HEK293 (cell line): Measurements from ENCODE around the gene EXOC2.

Experiments
- CTCF ChIA-PET: fragments of 350-600 bp; formaldehyde crosslinking; extraction: SDS; loops from one replicate; lab custom pipeline; 2021; ENCODE audit warnings: antibody characterized with exemption; lab: Yijun Ruan, JAX
- POLR2A ChIA-PET: fragments of 300-600 bp; formaldehyde crosslinking; extraction: SDS; loops from one replicate; lab custom pipeline; 2020; ENCODE audit warnings: antibody characterized with exemption, inconsistent platforms; lab: Yijun Ruan, JAX
- H3K27ac ChIP-seq: fragments of 200-500 bp; sonication (Bioruptor generic); 2 replicates; pipeline ENCODE4 v1.5.1; 2014; ENCODE audit warnings: low read depth, low read length, control low read depth, inconsistent platforms; ENCODE audit errors: extremely low read depth
- H3K36me3 ChIP-seq, 2 experiments: fragments of 200-500 bp in 1 of 2; sonication (Bioruptor generic) in 1 of 2; 1 replicate in 1 of 2; 2 replicates in 1 of 2; pipeline ENCODE4 v1.5.1; 2014 to 2017; ENCODE audit warnings: inconsistent platforms in 2 of 2, low read length in 2 of 2; ENCODE audit not compliant: control insufficient read depth in 2 of 2, insufficient read depth in 1 of 2
- H3K4me1 ChIP-seq: fragments of 200-500 bp; sonication (Bioruptor generic); 2 replicates; pipeline ENCODE4 v1.5.1; 2014; ENCODE audit warnings: mild to moderate bottlenecking, low read length, inconsistent platforms; ENCODE audit not compliant: control insufficient read depth, insufficient read depth
- H3K4me3 ChIP-seq: 2 replicates; pipeline ENCODE4 v1.5.1; 2011; ENCODE audit warnings: low read depth, mild to moderate bottlenecking, control low read depth, low read length, moderate library complexity
- H3K9me3 ChIP-seq: fragments of 200-500 bp; sonication (Bioruptor generic); 2 replicates; pipeline ENCODE4 v1.5.1; 2014; ENCODE audit warnings: low read depth, low read length, inconsistent platforms; ENCODE audit not compliant: control insufficient read depth, insufficient read depth
- BCL11A ChIP-seq: fragments of 450-650 bp; formaldehyde crosslinking; IDR thresholded peaks from 2 replicates; pipeline ENCODE4 v1.5.1; 2016; ENCODE audit warnings: low read depth, missing biosample characterization, missing genetic modification characterization
- FEZF1 ChIP-seq: fragments of 450-650 bp; formaldehyde crosslinking; IDR thresholded peaks from 2 replicates; pipeline ENCODE4 v1.5.1; 2016; ENCODE audit warnings: missing biosample characterization, missing genetic modification characterization
- GLI2 ChIP-seq: fragments of 450-650 bp; formaldehyde crosslinking; IDR thresholded peaks from 2 replicates; pipeline ENCODE4; 2017; ENCODE audit warnings: missing biosample characterization, missing genetic modification characterization, low read depth, borderline replicate concordance
- HOXC10 ChIP-seq: sonication (generic); formaldehyde crosslinking; IDR thresholded peaks from 2 replicates; pipeline ENCODE4 v1.8.1; 2023; ENCODE audit warnings: mild to moderate bottlenecking, missing genetic modification reagents
- HOXD13 ChIP-seq: sonication (generic); formaldehyde crosslinking; IDR thresholded peaks from 2 replicates; pipeline ENCODE4 v1.8.0; 2022; ENCODE audit warnings: missing genetic modification reagents, borderline replicate concordance
- KLF17 ChIP-seq: fragments of 450-650 bp; formaldehyde crosslinking; IDR thresholded peaks from 2 replicates; pipeline ENCODE4 v1.5.1; 2016; ENCODE audit warnings: missing biosample characterization, missing genetic modification characterization
- PRDM1 ChIP-seq: fragments of 450-650 bp; formaldehyde crosslinking; IDR thresholded peaks from 2 replicates; pipeline ENCODE4; 2016; ENCODE audit warnings: missing biosample characterization, missing genetic modification characterization
- ZEB2 ChIP-seq: fragments of 450-650 bp; formaldehyde crosslinking; IDR thresholded peaks from 2 replicates; pipeline ENCODE4 v1.5.1; 2016; ENCODE audit warnings: missing biosample characterization, missing genetic modification characterization
- ZFHX2 ChIP-seq: fragments of 450-650 bp; formaldehyde crosslinking; conservative IDR thresholded peaks from 2 replicates; pipeline ENCODE4 v1.5.1; 2016; ENCODE audit warnings: missing biosample characterization, missing genetic modification characterization
- ZFP41 ChIP-seq: fragments of 450-650 bp; formaldehyde crosslinking; IDR thresholded peaks from 2 replicates; pipeline ENCODE4 v1.5.1; 2016; ENCODE audit warnings: missing biosample characterization, missing genetic modification characterization, borderline replicate concordance
- ZNF10 ChIP-seq: fragments of 450-650 bp; formaldehyde crosslinking; IDR thresholded peaks from 2 replicates; pipeline ENCODE4 v1.5.1; 2017; ENCODE audit warnings: missing biosample characterization, missing genetic modification characterization
- ZNF112 ChIP-seq: fragments of 450-650 bp; formaldehyde crosslinking; IDR thresholded peaks from 2 replicates; pipeline ENCODE4 v1.5.0; 2017; ENCODE audit warnings: missing biosample characterization, missing genetic modification characterization
- ZNF133 ChIP-seq: fragments of 450-650 bp; formaldehyde crosslinking; IDR thresholded peaks from 2 replicates; pipeline ENCODE4 v1.5.1; 2016; ENCODE audit warnings: missing biosample characterization, missing genetic modification characterization
- ZNF146 ChIP-seq: fragments of 450-650 bp; formaldehyde crosslinking; IDR thresholded peaks from 2 replicates; pipeline ENCODE4 v1.5.1; 2016; ENCODE audit warnings: missing biosample characterization, missing genetic modification characterization
- ZNF175 ChIP-seq: fragments of 450-650 bp; formaldehyde crosslinking; IDR thresholded peaks from 2 replicates; pipeline ENCODE4 v1.5.1; 2016; ENCODE audit warnings: missing biosample characterization, missing genetic modification characterization
- ZNF214 ChIP-seq: fragments of 450-650 bp; formaldehyde crosslinking; IDR thresholded peaks from 2 replicates; pipeline ENCODE4 v1.5.1; 2017; ENCODE audit warnings: missing biosample characterization, mild to moderate bottlenecking, missing genetic modification characterization, borderline replicate concordance
- ZNF239 ChIP-seq: fragments of 450-650 bp; formaldehyde crosslinking; IDR thresholded peaks from 2 replicates; pipeline ENCODE4 v1.5.1; 2016; ENCODE audit warnings: missing biosample characterization, missing genetic modification characterization
- ZNF274 ChIP-seq, 2 experiments: fragments of 200-500 bp in 1 of 2; fragments of 450-650 bp in 1 of 2; sonication (Bioruptor generic) in 1 of 2; formaldehyde crosslinking in 1 of 2; IDR thresholded peaks; 2 replicates each; pipeline versions ENCODE4 v1.5.1 to v1.6.1; 2014 to 2016; ENCODE audit warnings: borderline replicate concordance in 1 of 2, inconsistent platforms in 1 of 2, low read length in 1 of 2, missing biosample characterization in 1 of 2, missing genetic modification characterization in 1 of 2
- ZNF302 ChIP-seq: fragments of 450-650 bp; formaldehyde crosslinking; IDR thresholded peaks from 2 replicates; pipeline ENCODE4 v1.5.1; 2016; ENCODE audit warnings: missing biosample characterization, missing genetic modification characterization, low read depth
- ZNF433 ChIP-seq: fragments of 450-650 bp; formaldehyde crosslinking; IDR thresholded peaks from 2 replicates; pipeline ENCODE4 v1.5.1; 2016; ENCODE audit warnings: missing biosample characterization, missing genetic modification characterization, low read depth
- ZNF548 ChIP-seq: fragments of 450-650 bp; formaldehyde crosslinking; IDR thresholded peaks from 2 replicates; pipeline ENCODE4 v1.5.1; 2016; ENCODE audit warnings: missing biosample characterization, missing genetic modification characterization
- ZNF596 ChIP-seq: fragments of 450-650 bp; IDR thresholded peaks from 2 replicates; pipeline ENCODE4 v1.5.0; 2018; ENCODE audit warnings: missing biosample characterization, mild to moderate bottlenecking, missing genetic modification characterization, moderate library complexity
- ZNF626 ChIP-seq: fragments of 450-650 bp; sonication (Bioruptor Pico); formaldehyde crosslinking; IDR thresholded peaks from 2 replicates; pipeline ENCODE4 v1.5.1; 2018; ENCODE audit warnings: missing biosample characterization, missing genetic modification characterization, inconsistent platforms
- ZNF707 ChIP-seq: fragments of 450-650 bp; formaldehyde crosslinking; IDR thresholded peaks from 2 replicates; pipeline ENCODE4 v1.5.1; 2016; ENCODE audit warnings: missing biosample characterization, missing genetic modification characterization
- ZNF830 ChIP-seq: fragments of 450-650 bp; IDR thresholded peaks from 2 replicates; pipeline ENCODE4 v1.5.0; 2018; ENCODE audit warnings: missing biosample characterization, missing genetic modification characterization, low read depth, mild to moderate bottlenecking, moderate library complexity
- ZNF837 ChIP-seq: fragments of 450-650 bp; formaldehyde crosslinking; IDR thresholded peaks from 2 replicates; pipeline ENCODE4 v1.5.1; 2016; ENCODE audit warnings: missing biosample characterization, missing genetic modification characterization
- ZSCAN23 ChIP-seq: fragments of 450-650 bp; formaldehyde crosslinking; IDR thresholded peaks from 2 replicates; pipeline ENCODE4 v1.5.1; 2016; ENCODE audit warnings: missing biosample characterization, missing genetic modification characterization

The EXOC2 gene

GRCh38 chr6:620166-620565 lies 72.8 kb downstream of the EXOC2 start:
- H3K36me3 ChIP-seq: peaks cover 9 to 32% of the 10 kb centered on the region in 2 experiments
- ChIA-PET CTCF (interaction anchor here (0.5 to 0.8 kb wide), 4 partner anchors 64 to 895 kb away, joined by 3 to 5 read pairs (median 4); no protein-coding TSS in a partner anchor), POLR2A (no interaction called here)
- TF ChIP-seq ZFHX2 (tag by site-specific recombination) (no peak), ZNF146 (tag by site-specific recombination) (no peak), ZNF112 (tag by site-specific recombination) (no peak), HOXC10 (no peak), PRDM1 (tag by site-specific recombination) (no peak), ZNF239 (tag by site-specific recombination) (no peak), ZNF133 (tag by site-specific recombination) (no peak)
- no peaks in the 10 kb centered on the region for H3K4me1 ChIP-seq
- H3K27ac ChIP-seq: no peak overlapping the region
- no peak overlapping the region for H3K4me3 ChIP-seq
- H3K9me3 ChIP-seq: no peaks in the 10 kb centered on the region

- ChIA-PET POLR2A (no interaction called here), CTCF (interaction anchor here (0.6 to 1.5 kb wide), 7 partner anchors 8 to 724 kb away, joined by 3 to 7 read pairs (median 3); no protein-coding TSS in a partner anchor)
- H3K9me3 ChIP-seq: no peaks in the 10 kb centered on the region
- H3K27ac ChIP-seq: no peak overlapping the region
- TF ChIP-seq ZEB2 (tag by site-specific recombination): no peak
- TF ChIP-seq ZNF596: no peak
- TF ChIP-seq ZNF175 (tag by site-specific recombination): no peak
- TF ChIP-seq ZSCAN23 (tag by site-specific recombination): no peak
- no peak for TF ChIP-seq ZNF274 (IDR thresholded peaks at IDR 0.05; ENCODE audit: low read length)
- no peak for TF ChIP-seq ZNF274 (tag by site-specific recombination; IDR thresholded peaks at IDR 0.05; ENCODE audit: borderline replicate concordance)
- H3K4me3 ChIP-seq: no peak overlapping the region
- H3K4me1 ChIP-seq: no peaks in the 10 kb centered on the region
- peaks cover 9 to 29% of the 10 kb centered on the region in 2 experiments for H3K36me3 ChIP-seq
Observed at GRCh38 chr6:617456-618100, 75.4 kb downstream of the EXOC2 start.

- H3K4me1 ChIP-seq: no peaks in the 10 kb centered on the region
- POLR2A ChIA-PET: no interaction called here
- no peaks in the 10 kb centered on the region for H3K9me3 ChIP-seq
- H3K4me3 ChIP-seq: no peak overlapping the region
- peaks cover 9 to 23% of the 10 kb centered on the region in 2 experiments; a peak in 2 of 3 replicates for H3K36me3 ChIP-seq
- CTCF ChIA-PET: interaction anchor here (0.6 to 1.6 kb wide), 3 partner anchors 23 to 183 kb away, joined by 3 read pairs; no protein-coding TSS in a partner anchor
- H3K27ac ChIP-seq: no peak overlapping the region
- TF ChIP-seq ZNF214 (no peak), ZNF830 (no peak), ZNF626 (tag by site-specific recombination) (no peak), BCL11A (tag by site-specific recombination) (no peak), ZNF302 (tag by site-specific recombination) (no peak)
Observed at GRCh38 chr6:613981-614380, 79.0 kb downstream of the EXOC2 start.

GRCh38 chr6:611928-612327 lies 81.0 kb downstream of the EXOC2 start:
- Histone ChIP-seq H3K36me3 (peaks cover 9 to 19% of the 10 kb centered on the region in 2 experiments; a peak in 2 of 3 replicates), H3K4me3 (no peak overlapping the region), H3K4me1 (no peaks in the 10 kb centered on the region), H3K27ac (no peak overlapping the region), H3K9me3 (no peaks in the 10 kb centered on the region)
- POLR2A ChIA-PET: no interaction called here
- CTCF ChIA-PET: interaction anchor here (0.9 to 1.2 kb wide), 2 partner anchors 74 to 110 kb away, joined by 3 read pairs; no protein-coding TSS in a partner anchor
- TF ChIP-seq KLF17 (no peak), ZNF433 (no peak), GLI2 (no peak), ZNF837 (no peak), ZFP41 (tag by site-specific recombination) (no peak), ZNF10 (tag by site-specific recombination) (no peak), ZNF548 (tag by site-specific recombination) (no peak), ZNF707 (no peak), HOXD13 (CRISPR knock-in tag) (no peak), FEZF1 (tag by site-specific recombination) (no peak)
